ENCODE results near the gene MAPK1IP1L. TPM values are rescaled to one million over a fixed set of nuclear protein-coding genes. Genes with fewer than 3 reads are reported as not detected.

MAPK1IP1L gene
- total RNA-seq, 4 donors from 2014 or later = 49.9 to 91.4 (median 68.0) TPM

DNA sequence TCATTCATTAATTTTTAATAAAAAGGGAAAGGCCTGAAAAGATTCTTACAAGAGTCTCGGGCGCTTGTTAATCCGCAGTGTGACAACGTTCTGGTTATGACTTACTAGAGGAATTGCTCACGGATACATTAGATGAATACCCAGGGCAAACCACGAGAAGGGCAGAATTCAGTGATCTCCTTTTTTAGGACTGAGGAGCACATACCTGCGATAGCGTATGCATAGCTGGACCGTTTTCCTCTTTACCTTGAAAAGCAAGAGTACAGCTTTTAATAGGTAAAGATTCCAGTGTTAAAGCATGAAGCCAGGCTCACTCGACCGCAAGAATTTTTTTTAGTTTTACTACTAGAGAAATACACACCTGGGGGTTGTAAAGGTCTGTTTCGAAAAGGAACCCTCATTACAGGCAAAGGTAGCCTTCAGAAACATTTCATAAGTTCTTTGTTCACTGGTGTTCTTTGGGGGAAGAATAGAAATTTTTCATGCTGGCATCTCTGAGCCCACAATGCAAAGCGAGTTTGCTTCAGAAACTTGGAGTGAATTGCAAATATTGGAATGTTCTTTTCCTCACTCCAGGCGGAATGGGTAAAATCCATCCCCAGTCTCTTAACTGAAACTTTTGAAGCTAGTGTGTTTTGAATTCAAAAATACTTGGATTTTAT is 953 bp downstream of the MAPK1IP1L start:
- intact Hi-C loops (cut with DNase I; ENCODE audit: low total_unique reads) (loop anchor here (1.0 to 5.0 kb wide), 2 partner anchors 25 to 35 kb away; partner anchors contain the start of genes SOCS4 and WDHD1), in situ Hi-C loops (cut with MboI; ENCODE audit: low sequenced_read_pairs in 4 of 4) (no loop called here)
- Histone ChIP-seq H3K27me3 (no peaks in the 10 kb centered on the region), H3K9me3 (no peaks in the 10 kb centered on the region), H3K4me1 (peaks cover 17 to 31% of the 10 kb centered on the region in 2 donors), H3K4me3 (peak overlapping the region; percentile 92 to 97 (median 96)), H3K27ac (peak overlapping the region; percentile 98 to 100 (median 99)), H3K36me3 (no peaks in the 10 kb centered on the region)
- DNase-seq (no peak), ATAC-seq (no peak)
- TF ChIP-seq, protein P1, sequence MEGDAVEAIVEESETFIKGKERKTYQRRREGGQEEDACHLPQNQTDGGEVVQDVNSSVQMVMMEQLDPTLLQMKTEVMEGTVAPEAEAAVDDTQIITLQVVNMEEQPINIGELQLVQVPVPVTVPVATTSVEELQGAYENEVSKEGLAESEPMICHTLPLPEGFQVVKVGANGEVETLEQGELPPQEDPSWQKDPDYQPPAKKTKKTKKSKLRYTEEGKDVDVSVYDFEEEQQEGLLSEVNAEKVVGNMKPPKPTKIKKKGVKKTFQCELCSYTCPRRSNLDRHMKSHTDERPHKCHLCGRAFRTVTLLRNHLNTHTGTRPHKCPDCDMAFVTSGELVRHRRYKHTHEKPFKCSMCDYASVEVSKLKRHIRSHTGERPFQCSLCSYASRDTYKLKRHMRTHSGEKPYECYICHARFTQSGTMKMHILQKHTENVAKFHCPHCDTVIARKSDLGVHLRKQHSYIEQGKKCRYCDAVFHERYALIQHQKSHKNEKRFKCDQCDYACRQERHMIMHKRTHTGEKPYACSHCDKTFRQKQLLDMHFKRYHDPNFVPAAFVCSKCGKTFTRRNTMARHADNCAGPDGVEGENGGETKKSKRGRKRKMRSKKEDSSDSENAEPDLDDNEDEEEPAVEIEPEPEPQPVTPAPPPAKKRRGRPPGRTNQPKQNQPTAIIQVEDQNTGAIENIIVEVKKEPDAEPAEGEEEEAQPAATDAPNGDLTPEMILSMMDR (IDR thresholded peaks at IDR 0.05 in 4 of 5, conservative IDR thresholded peaks at IDR 0.05 in 1 of 5) = no peak
- no peak for TF ChIP-seq POLR2A (IDR thresholded peaks at IDR 0.05)

GRCh38 chr14:55053018-55053417 is 1.6 kb downstream of the MAPK1IP1L start:
- Histone ChIP-seq H3K36me3 (no peaks in the 10 kb centered on the region), H3K4me1 (peaks cover 17 to 31% of the 10 kb centered on the region in 2 donors), H3K4me3 (peak overlapping the region in 2 of 4 donors; percentile 96 to 97), H3K27ac (peak overlapping the region; percentile 98 to 100 (median 99)), H3K9me3 (no peaks in the 10 kb centered on the region), H3K27me3 (no peaks in the 10 kb centered on the region)
- in situ Hi-C loops (cut with MboI; ENCODE audit: low sequenced_read_pairs in 4 of 4) = no loop called here
- intact Hi-C loops (cut with DNase I; ENCODE audit: low total_unique reads) = loop anchor here (5.0 kb wide), 1 partner anchor 34 kb away; no protein-coding TSS in a partner anchor
- ATAC-seq (no peak), DNase-seq (no peak)
- TF ChIP-seq, protein P1 (IDR thresholded peaks at IDR 0.05 in 4 of 5, conservative IDR thresholded peaks at IDR 0.05 in 1 of 5) = no peak
- no peak for TF ChIP-seq POLR2A (IDR thresholded peaks at IDR 0.05)

DNA sequence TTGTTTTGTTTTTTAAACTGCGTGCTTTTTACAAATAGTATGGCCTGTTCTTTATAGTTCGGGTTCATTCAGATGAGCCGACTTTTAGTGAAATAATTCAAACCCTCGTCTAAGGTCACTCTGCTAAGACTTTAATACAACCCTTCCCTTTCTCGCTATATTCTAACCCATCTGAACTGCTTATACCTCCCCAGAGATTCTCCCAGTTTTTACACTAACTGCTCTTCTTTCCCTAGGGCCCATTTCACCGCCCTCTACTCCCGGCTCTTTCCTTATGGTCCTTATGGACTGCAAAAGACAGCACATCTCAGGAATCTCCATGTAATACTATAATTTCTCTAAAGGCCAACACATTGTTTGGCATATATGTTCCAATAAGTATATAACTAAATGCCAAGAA is 2.1 kb downstream of the MAPK1IP1L start:
- H3K9me3 ChIP-seq = no peaks in the 10 kb centered on the region
- H3K4me3 ChIP-seq = no peak overlapping the region
- intact Hi-C loops (cut with DNase I; ENCODE audit: low total_unique reads) (loop anchor here (5.0 kb wide), 1 partner anchor 34 kb away; no protein-coding TSS in a partner anchor), in situ Hi-C loops (cut with MboI; ENCODE audit: low sequenced_read_pairs in 4 of 4) (no loop called here)
- peak overlapping the region; percentile 98 to 100 (median 99) for H3K27ac ChIP-seq
- no peak for ATAC-seq
- peaks cover 17 to 31% of the 10 kb centered on the region in 2 donors for H3K4me1 ChIP-seq
- no peaks in the 10 kb centered on the region for H3K36me3 ChIP-seq
- no peak for TF ChIP-seq POLR2A (IDR thresholded peaks at IDR 0.05)
- TF ChIP-seq, protein P1 (IDR thresholded peaks at IDR 0.05 in 4 of 5, conservative IDR thresholded peaks at IDR 0.05 in 1 of 5) = no peak
- H3K27me3 ChIP-seq = no peaks in the 10 kb centered on the region
- DNase-seq = no peak

GRCh38 chr14:55054098-55054497 is 2.7 kb downstream of the MAPK1IP1L start:
- peaks cover 17 to 31% of the 10 kb centered on the region in 2 donors for H3K4me1 ChIP-seq
- no peak for TF ChIP-seq POLR2A (IDR thresholded peaks at IDR 0.05)
- TF ChIP-seq, protein P1 (IDR thresholded peaks at IDR 0.05 in 4 of 5, conservative IDR thresholded peaks at IDR 0.05 in 1 of 5) = no peak
- no peak overlapping the region for H3K27ac ChIP-seq
- H3K36me3 ChIP-seq = no peaks in the 10 kb centered on the region
- H3K27me3 ChIP-seq = no peaks in the 10 kb centered on the region
- no peak overlapping the region for H3K4me3 ChIP-seq
- H3K9me3 ChIP-seq = no peaks in the 10 kb centered on the region
- DNase-seq (no peak), ATAC-seq (no peak)
- intact Hi-C loops (cut with DNase I; ENCODE audit: low total_unique reads) (loop anchor here (5.0 kb wide), 1 partner anchor 33 kb away; no protein-coding TSS in a partner anchor), in situ Hi-C loops (cut with MboI; ENCODE audit: low sequenced_read_pairs in 4 of 4) (no loop called here)

All from gastrocnemius medialis (tissue), 4 donors.